Muscle layer of duodenum (tissue), 2 donors: Measurements from ENCODE around the gene B3GAT3.
"Not testable (repeated sequence)": the region's sequence is repeated elsewhere in the genome, so short reads cannot be mapped to it uniquely, and the experiment has no call there.

Experiments used
- H3K27ac ChIP-seq: one replicate; pipeline ENCODE4 v1.7.0; 2013; ENCODE audit warnings: mild to moderate bottlenecking, low read length
- H3K27me3 ChIP-seq: one replicate; pipeline ENCODE4 v1.7.0; 2013; ENCODE audit warnings: low read depth, mild to moderate bottlenecking, control low read depth, low read length
- H3K36me3 ChIP-seq, 2 donors: one replicate each; pipeline ENCODE4 v1.7.0; 2013; ENCODE audit warnings: low read length in 2 of 2, control low read depth in 1 of 2, mild to moderate bottlenecking in 1 of 2; ENCODE audit not compliant: insufficient read depth in 2 of 2, control insufficient read depth in 1 of 2
- H3K4me1 ChIP-seq, 2 donors: one replicate each; pipeline ENCODE4 v1.7.0; 2013; ENCODE audit warnings: low read length in 2 of 2, mild to moderate bottlenecking in 2 of 2, control low read depth in 1 of 2, moderate library complexity in 1 of 2; ENCODE audit not compliant: insufficient read depth in 2 of 2, control insufficient read depth in 1 of 2
- H3K4me3 ChIP-seq, 2 donors: one replicate each; pipeline ENCODE4 v1.7.0; 2013; ENCODE audit warnings: low read length in 2 of 2, low read depth in 1 of 2, mild to moderate bottlenecking in 1 of 2
- H3K9me3 ChIP-seq, 2 donors: one replicate each; pipeline ENCODE4 v1.7.0; 2013; ENCODE audit warnings: low read length in 2 of 2, control low read depth in 1 of 2, mild to moderate bottlenecking in 1 of 2; ENCODE audit not compliant: control insufficient read depth in 1 of 2
- donor health status: healthy.

The B3GAT3 gene

GRCh38 chr11:62574363-62575071 is 47.3 kb downstream of the B3GAT3 start:
- H3K4me3 ChIP-seq: peak overlapping the region; percentile 95
- H3K27ac ChIP-seq: peak overlapping the region; percentile 96
- no peaks in the 10 kb centered on the region for H3K9me3 ChIP-seq
- peaks cover 29 to 60% of the 10 kb centered on the region in 2 donors for H3K36me3 ChIP-seq
- H3K4me1 ChIP-seq: peaks cover 3 to 30% of the 10 kb centered on the region in 2 donors
- H3K27me3 ChIP-seq: no peaks in the 10 kb centered on the region

- Histone ChIP-seq H3K36me3 (peaks cover 31 to 62% of the 10 kb centered on the region in 2 donors), H3K27me3 (no peaks in the 10 kb centered on the region), H3K4me3 (peak within 1 kb of the TSS; percentile 95 to 99), H3K4me1 (peaks cover 3 to 30% of the 10 kb centered on the region in 2 donors), H3K9me3 (no peaks in the 10 kb centered on the region), H3K27ac (peak within 1 kb of the TSS; percentile 96)
These were observed 48.0 kb downstream of the B3GAT3 start, which contains the start of gene EEF1G for GRCh38 chr11:62573592-62574362. EEF1G (minus strand) TSS chr11:62573891; CDS start chr11:62573842, 49 bp downstream.

- Histone ChIP-seq H3K4me3 (peak overlapping the region; percentile 95 to 99), H3K27ac (peak overlapping the region; percentile 96), H3K4me1 (peaks cover 3 to 30% of the 10 kb centered on the region in 2 donors), H3K9me3 (no peaks in the 10 kb centered on the region), H3K36me3 (peaks cover 35 to 61% of the 10 kb centered on the region in 2 donors), H3K27me3 (no peaks in the 10 kb centered on the region)
These were observed 48.7 kb downstream of the B3GAT3 start for GRCh38 chr11:62573006-62573591.

GRCh38 chr11:62572431-62572830 is 49.4 kb downstream of the B3GAT3 start:
- H3K27ac ChIP-seq: peak overlapping the region; percentile 96
- peaks cover 3 to 30% of the 10 kb centered on the region in 2 donors for H3K4me1 ChIP-seq
- H3K27me3 ChIP-seq: no peaks in the 10 kb centered on the region
- peak overlapping the region; percentile 95 to 99 for H3K4me3 ChIP-seq
- peaks cover 37 to 54% of the 10 kb centered on the region in 2 donors for H3K36me3 ChIP-seq
- H3K9me3 ChIP-seq: no peaks in the 10 kb centered on the region

GRCh38 chr11:62571493-62571892 is 50.3 kb downstream of the B3GAT3 start:
- Histone ChIP-seq H3K36me3 (peaks cover 43 to 57% of the 10 kb centered on the region in 2 donors), H3K4me1 (peaks cover 3 to 30% of the 10 kb centered on the region in 2 donors), H3K27ac (peak overlapping the region; percentile 96)
- H3K9me3 ChIP-seq, H3K27me3 ChIP-seq, H3K4me3 ChIP-seq: not testable (repeated sequence)

- H3K4me3 ChIP-seq, H3K27me3 ChIP-seq, H3K27ac ChIP-seq, H3K9me3 ChIP-seq: not testable (repeated sequence)
- peaks cover 43 to 59% of the 10 kb centered on the region in 2 donors for H3K36me3 ChIP-seq
- peaks cover 3 to 27% of the 10 kb centered on the region in 2 donors for H3K4me1 ChIP-seq
These were observed 50.9 kb downstream of the B3GAT3 start for GRCh38 chr11:62570903-62571302.

GRCh38 chr11:62569611-62570010 is 52.2 kb downstream of the B3GAT3 start:
- H3K9me3 ChIP-seq: no peaks in the 10 kb centered on the region
- H3K27me3 ChIP-seq: no peaks in the 10 kb centered on the region
- H3K36me3 ChIP-seq: peaks cover 52 to 69% of the 10 kb centered on the region in 2 donors
- H3K4me1 ChIP-seq: peaks cover 3 to 14% of the 10 kb centered on the region in 2 donors
- H3K27ac ChIP-seq: no peak overlapping the region
- no peak overlapping the region for H3K4me3 ChIP-seq

GRCh38 chr11:62567018-62567633 is 54.7 kb downstream of the B3GAT3 start:
- Histone ChIP-seq H3K9me3 (no peaks in the 10 kb centered on the region), H3K27ac (no peak overlapping the region), H3K36me3 (peaks cover 59 to 73% of the 10 kb centered on the region in 2 donors), H3K4me3 (no peak overlapping the region), H3K4me1 (peaks cover 3% of the 10 kb centered on the region in 2 donors), H3K27me3 (no peaks in the 10 kb centered on the region)

GRCh38 chr11:62566247-62566646 is 55.5 kb downstream of the B3GAT3 start:
- H3K27ac ChIP-seq: no peak overlapping the region
- H3K9me3 ChIP-seq: no peaks in the 10 kb centered on the region
- H3K4me1 ChIP-seq: no peaks in the 10 kb centered on the region
- H3K36me3 ChIP-seq: peaks cover 54 to 67% of the 10 kb centered on the region in 2 donors
- H3K27me3 ChIP-seq: no peaks in the 10 kb centered on the region
- H3K4me3 ChIP-seq: no peak overlapping the region
